GM19193 (cell line): ENCODE results near the gene TYMP.

Experiments used
- POLR2A ChIP-seq: IDR thresholded peaks from 4 replicates; pipeline ENCODE4 v1.6.1; 2011; ENCODE audit not compliant: insufficient read depth, insufficient read length; ENCODE audit errors: extremely low read depth

TYMP gene, protein sequence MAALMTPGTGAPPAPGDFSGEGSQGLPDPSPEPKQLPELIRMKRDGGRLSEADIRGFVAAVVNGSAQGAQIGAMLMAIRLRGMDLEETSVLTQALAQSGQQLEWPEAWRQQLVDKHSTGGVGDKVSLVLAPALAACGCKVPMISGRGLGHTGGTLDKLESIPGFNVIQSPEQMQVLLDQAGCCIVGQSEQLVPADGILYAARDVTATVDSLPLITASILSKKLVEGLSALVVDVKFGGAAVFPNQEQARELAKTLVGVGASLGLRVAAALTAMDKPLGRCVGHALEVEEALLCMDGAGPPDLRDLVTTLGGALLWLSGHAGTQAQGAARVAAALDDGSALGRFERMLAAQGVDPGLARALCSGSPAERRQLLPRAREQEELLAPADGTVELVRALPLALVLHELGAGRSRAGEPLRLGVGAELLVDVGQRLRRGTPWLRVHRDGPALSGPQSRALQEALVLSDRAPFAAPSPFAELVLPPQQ

GRCh38 chr22:50529897-50530579 is at the start of gene TYMP:
Gene TYMP, minus strand, starts transcription at chr22:50530012. Its CDS starts 303 bp downstream, at chr22:50529709.
- peak; percentile 62 for TF ChIP-seq POLR2A

DNA sequence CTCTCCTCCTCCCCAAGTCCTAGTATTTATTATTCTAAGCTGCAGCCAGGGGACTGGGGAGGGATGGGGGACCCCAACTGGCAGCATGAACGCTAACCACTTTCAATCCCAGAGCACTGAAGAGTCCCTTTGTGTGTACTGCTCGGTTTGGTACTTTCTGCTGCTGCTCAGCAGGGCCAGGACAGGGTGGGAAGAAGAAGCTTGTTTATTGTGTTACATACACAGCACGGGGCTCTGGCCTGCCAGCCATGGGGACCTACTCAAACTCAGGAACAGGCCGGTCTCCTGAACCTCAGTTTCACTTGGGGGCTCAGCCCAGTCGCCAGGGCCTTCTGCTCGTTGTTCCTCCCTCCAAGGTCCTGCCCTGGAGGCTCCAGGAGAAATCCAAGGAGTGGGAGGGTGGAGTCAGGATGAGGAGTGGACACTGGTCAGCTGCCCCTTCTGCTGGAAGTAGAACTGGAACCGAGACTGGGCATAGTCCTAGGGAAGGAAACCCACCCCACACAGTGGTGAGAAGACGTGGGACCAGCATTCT is 49.0 kb upstream of the TYMP start:
- no peak for TF ChIP-seq POLR2A

- TF ChIP-seq POLR2A = no peak
These were observed 48.4 kb upstream of the TYMP start, which contains the start of gene CPT1B for GRCh38 chr22:50577987-50578775. Gene CPT1B, minus strand, starts transcription at chr22:50578427. Its CDS starts 512 bp downstream, at chr22:50577915.

- TF ChIP-seq POLR2A = no peak
These were observed 47.8 kb upstream of the TYMP start for GRCh38 chr22:50577697-50577986.

DNA sequence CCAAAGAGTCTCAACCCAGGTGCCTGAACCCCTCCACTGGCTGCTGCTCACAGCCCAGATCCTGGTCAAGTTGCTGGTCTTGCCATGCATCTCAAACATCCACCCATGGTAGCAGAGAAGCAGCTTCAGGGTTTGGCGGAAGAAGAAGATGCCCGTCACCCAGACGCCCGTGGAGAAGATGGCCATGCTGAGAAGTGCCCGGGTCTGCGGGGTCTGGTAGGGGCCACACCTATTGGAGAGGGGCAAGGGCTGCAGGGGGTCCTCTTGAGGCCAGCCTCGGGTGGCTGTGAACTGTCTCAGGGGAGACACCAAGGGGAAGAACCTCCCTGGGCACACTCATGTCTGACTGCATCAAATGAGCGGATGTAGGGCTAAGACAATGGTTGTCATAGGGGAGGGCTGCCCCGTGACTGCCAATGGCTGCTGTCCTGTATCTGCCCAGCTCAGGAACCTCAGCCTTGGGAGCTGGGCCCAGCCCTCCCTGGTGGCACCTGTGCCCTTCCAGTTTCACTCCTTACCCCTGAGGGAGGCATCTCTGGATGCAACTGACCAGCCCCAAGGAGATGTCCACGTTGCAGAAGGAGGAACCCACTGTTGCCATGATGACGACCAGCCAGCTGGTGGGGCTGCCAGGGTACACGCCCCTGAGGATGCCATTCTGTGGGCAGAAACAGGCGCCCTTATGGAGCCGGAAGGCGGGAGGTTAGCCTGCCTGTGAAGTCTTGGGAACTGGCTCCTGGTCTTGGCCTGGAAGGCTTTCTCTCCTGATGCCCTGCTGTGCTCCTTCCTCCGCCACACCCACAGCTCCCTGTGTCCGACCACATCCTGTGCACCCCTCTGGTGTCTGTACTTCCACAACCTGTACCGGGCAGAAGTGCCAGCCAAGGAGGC is 47.2 kb upstream of the TYMP start:
- no peak for TF ChIP-seq POLR2A

DNA sequence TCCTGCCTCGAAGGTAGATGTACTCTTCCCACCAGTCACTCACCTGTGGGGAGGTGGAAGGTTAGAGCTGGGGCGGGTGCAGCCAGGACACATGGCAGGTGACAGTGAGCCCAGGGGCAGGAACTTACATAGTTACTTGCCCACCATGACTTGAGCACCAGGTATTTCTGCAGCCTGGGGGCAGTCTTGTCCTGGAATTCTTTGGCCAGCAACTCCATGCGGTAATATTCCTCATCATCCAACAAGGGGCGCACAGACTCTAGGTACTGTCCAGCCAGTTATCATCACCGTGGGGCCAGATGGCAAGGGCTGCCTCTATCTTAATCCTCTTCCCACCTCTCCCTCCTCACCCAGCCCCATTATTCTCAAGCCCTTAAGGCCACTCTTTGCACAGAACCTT is 46.3 kb upstream of the TYMP start:
- no peak for TF ChIP-seq POLR2A

DNA sequence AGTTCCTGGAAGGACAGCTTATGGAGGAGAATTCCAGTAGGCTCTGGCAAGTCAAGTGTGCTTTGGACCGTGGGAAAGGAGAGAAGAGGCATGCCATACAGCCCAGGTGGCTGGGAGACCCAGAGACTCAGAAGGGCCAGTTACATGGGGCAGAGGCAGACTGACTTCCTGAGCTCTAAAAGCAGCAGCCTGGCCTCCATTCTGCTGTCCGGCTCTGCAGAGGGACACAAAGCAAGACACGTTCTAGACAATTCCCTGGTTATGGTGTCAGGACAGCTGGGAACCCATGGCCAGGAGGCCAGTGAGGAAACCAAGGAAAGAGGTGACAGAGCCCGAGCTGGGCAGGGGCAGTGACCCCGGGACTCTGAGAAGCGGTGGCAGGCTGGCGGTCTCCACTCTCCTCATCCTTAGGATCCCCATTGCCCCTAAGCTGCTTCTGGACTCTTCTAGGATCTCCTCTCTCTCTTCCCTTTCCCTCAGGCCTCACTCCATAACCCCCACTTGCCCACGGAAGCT is 45.7 kb upstream of the TYMP start:
- no peak for TF ChIP-seq POLR2A

DNA sequence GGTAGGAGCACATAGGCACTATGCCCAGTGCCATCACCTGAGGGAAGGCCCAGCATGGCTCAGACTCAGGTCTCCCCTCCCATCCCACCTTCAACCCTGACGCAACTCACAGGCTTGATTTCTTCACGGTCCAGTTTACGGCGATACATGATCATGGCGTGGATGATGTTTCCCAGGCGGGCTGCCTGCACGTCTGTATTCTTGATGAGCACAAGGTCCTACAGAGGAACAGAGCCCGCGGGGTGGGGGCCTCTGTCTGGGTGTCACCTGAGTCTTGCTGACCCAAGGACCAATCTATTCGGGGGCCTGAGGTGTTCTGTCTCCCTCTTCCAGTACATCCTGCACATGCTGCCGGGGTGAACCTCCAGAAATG is 44.6 kb upstream of the TYMP start:
- no peak for TF ChIP-seq POLR2A

GRCh38 chr22:50573491-50574382 is 43.9 kb upstream of the TYMP start:
- TF ChIP-seq POLR2A = no peak

DNA sequence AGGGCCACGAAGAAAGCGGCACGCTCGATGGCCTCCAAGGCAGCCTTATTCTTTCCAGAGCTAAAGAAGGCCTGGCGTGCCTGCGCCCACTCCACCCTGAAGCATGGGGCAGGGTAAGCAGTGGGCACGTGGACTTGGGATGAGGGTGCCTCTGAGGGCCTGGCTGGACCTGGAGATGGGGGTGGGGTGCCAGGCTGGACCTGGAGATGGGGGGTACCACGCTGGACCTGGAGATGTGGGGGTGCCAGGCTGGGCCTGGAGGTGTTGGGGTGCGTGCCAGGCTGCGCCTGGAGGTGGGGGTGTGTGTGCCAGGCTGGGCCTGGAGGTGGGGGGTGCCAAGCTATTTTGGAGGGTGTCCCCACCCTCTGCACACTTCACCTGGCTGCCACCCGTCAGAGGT is 43.2 kb upstream of the TYMP start:
- TF ChIP-seq POLR2A = no peak

DNA sequence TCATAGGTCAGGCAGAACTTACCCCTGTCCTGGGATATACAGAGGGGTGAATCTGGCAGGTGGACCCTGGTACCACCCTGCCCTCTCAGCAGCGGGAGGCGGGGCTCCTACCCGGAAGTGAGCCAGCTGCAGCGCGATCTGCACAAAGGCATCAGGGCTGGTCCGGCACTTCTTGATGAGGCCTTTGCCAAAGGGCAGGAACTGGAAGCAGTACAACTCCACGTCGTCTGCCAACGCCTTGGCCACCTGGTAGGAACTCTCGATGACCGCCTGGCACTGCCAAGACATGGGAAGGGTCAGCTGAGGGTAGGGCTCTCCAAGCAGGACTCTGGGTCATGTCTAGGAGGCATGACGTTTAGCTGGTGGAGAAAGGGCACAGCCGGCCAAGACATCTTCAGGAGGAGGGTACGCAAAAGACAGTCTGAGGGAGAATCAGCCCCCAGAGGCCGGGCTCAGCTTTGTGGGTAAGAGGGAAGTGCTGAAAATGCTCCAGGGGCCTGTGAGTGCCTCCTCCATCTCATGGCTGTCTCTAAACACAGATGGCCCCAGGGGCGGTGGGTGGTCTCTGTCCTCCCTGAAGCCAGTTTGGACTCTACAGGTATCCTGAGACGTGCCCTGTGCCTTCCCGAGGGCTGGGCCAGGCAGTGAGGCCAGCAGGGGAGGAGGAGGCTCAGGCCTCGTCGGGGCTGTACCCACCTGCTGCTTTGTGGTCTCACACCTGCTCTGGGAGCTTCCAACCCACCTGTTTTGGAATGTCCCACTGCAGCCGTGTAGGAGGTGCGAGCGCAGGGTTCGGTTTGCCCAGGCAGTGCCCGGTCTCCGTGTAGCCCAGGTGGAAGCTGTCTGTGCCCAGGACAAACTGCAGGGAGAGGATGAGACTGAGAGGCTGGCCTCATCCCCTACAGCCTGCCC is 41.7 kb upstream of the TYMP start:
- TF ChIP-seq POLR2A = no peak

DNA sequence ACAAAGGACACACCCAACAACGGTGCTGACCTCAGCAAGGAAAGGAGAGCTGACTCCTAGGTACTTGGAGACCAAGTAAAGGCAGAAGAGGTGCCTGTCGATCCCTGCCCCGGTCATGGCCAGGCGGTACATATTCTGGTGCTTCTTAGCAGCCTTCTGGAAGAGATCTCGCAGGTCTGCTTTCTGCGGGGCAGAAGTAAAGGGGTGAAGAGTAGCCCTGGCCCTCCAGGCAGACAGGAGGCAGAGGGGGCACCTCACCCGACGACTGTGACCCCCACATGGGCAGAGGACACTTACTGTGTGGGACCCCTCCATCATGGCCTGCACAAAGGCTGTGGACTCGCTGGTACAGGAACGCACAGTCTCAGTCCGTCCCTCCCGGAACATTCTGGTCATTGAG is 41.0 kb upstream of the TYMP start:
- no peak for TF ChIP-seq POLR2A
